ENCODE measurements around the gene IL11. TPM values are rescaled to one million over a fixed set of nuclear protein-coding genes. Genes with fewer than 3 reads are reported as not detected.
A peak's percentile ranks its signal among the peaks of the same experiment; 100 is the strongest.

Gene IL11
- total and polyA plus RNA-seq, 2 of the 13 experiments (the other 11 are each of a cell fraction or from before 2014, with no cell fraction given): 2.5 to 2.9 TPM

DNA sequence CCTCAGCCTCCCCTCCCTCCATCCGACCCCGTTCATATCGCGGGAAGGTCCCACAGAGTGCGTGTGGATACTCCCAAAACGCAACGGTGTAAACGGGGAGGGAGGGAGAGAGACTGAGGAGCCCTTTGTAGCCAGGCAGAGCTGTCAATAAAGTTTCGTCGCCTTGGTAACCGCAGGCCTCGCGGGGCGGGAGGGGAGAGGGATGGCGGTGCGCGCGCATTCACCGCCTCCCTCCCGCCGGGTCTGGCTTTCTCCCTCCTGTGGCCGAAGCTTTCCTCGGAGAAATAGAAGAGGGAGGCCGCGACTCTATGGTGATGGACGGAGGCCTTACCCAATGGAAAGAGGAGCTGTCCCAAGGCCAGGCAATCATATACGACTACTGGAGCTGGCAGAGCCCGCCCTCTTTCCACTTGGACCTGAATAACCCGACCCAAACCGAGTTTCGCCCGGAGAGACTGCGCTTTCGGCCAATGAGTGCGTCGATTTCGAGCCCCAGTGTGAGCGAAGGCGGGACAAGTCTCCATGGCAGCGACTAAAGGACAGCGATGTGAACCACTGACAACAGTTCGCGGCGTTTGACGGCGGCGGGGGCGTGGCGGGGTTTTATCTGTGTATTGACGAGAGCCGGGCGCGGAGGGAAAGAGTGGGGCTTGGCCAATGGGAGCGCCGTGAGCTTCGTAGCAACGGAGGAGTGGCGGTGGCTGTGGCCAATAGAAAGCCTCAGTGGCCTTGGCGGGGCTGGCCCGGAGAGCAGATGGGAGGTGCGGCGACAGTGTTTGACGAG lies 31.0 kb downstream of the IL11 start, which contains the start of gene KMT5C (continued):
- TF ChIP-seq, protein P1, sequence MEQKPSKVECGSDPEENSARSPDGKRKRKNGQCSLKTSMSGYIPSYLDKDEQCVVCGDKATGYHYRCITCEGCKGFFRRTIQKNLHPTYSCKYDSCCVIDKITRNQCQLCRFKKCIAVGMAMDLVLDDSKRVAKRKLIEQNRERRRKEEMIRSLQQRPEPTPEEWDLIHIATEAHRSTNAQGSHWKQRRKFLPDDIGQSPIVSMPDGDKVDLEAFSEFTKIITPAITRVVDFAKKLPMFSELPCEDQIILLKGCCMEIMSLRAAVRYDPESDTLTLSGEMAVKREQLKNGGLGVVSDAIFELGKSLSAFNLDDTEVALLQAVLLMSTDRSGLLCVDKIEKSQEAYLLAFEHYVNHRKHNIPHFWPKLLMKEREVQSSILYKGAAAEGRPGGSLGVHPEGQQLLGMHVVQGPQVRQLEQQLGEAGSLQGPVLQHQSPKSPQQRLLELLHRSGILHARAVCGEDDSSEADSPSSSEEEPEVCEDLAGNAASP (CRISPR knock-in tag; IDR thresholded peaks at IDR 0.05; ENCODE audit: borderline replicate concordance): peak; percentile 47; the same call in 1 of the 2 replicates
- no peak for TF ChIP-seq ZNF143 (CRISPR knock-in tag; IDR thresholded peaks at IDR 0.05)
- TF ChIP-seq ZNF781 (CRISPR knock-in tag; IDR thresholded peaks at IDR 0.05; ENCODE audit: borderline replicate concordance, not compliant biosample characterization): no peak
- no peak for TF ChIP-seq ZNF354B (CRISPR knock-in tag; IDR thresholded peaks at IDR 0.05)
- no peak for TF ChIP-seq ZNF543 (CRISPR knock-in tag; IDR thresholded peaks at IDR 0.05)
- no peak for TF ChIP-seq ZFP36 (IDR thresholded peaks at IDR 0.05; ENCODE audit: borderline replicate concordance, low read depth, low read length, partially characterized antibody)
- TF ChIP-seq ZC3H13 (CRISPR knock-in tag; IDR thresholded peaks at IDR 0.05): no peak
- no peak for TF ChIP-seq STAT5B (CRISPR knock-in tag; IDR thresholded peaks at IDR 0.05)
- TF ChIP-seq ZNF205 (CRISPR knock-in tag; IDR thresholded peaks at IDR 0.05): no peak
- no peak for TF ChIP-seq EED (CRISPR knock-in tag; IDR thresholded peaks at IDR 0.05)
- no peak for TF ChIP-seq JUN (CRISPR knock-in tag; IDR thresholded peaks at IDR 0.05)
- no peak for TF ChIP-seq EZH2 (conservative IDR thresholded peaks at IDR 0.05; ENCODE audit: low read depth, low read length)
- no peak for TF ChIP-seq SRSF1 (optimal IDR thresholded peaks at IDR 0.05; ENCODE audit: low read depth, low read length)
- TF ChIP-seq, protein P2, sequence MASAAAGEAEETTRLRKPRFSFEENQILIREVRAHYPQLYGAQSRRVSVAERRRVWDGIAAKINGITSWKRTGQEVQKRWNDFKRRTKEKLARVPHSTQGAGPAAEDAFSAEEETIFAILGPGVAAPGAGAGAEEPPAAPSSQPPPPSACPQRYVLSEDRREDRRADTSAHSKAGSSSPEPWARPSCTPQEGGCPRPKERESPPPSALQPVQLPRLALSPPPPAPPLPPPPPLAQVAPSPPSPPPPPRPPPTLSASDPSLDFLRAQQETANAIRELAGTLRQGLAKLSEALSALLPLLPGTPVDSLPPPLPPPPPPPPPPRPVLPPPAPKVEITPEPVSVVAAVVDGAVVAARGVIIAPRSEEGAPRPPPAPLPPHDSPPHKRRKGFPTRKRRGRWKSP (CRISPR knock-in tag; IDR thresholded peaks at IDR 0.05): no peak
- TF ChIP-seq SMC3 (IDR thresholded peaks at IDR 0.05; ENCODE audit: low read length): no peak
- TF ChIP-seq ZSCAN31 (CRISPR knock-in tag; IDR thresholded peaks at IDR 0.05; ENCODE audit: low read depth): no peak
- no peak for TF ChIP-seq PAF1 (CRISPR knock-in tag; IDR thresholded peaks at IDR 0.05)
- no peak for TF ChIP-seq EHMT2 (IDR thresholded peaks at IDR 0.05; ENCODE audit: borderline replicate concordance, low read depth, low read length)
- no peak for TF ChIP-seq AGO1 (IDR thresholded peaks at IDR 0.05; ENCODE audit: low read depth, low read length, poor library complexity, severe bottlenecking)
- TF ChIP-seq, protein P3, sequence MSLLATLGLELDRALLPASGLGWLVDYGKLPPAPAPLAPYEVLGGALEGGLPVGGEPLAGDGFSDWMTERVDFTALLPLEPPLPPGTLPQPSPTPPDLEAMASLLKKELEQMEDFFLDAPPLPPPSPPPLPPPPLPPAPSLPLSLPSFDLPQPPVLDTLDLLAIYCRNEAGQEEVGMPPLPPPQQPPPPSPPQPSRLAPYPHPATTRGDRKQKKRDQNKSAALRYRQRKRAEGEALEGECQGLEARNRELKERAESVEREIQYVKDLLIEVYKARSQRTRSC (CRISPR knock-in tag; IDR thresholded peaks at IDR 0.05; ENCODE audit: low read depth): no peak
- no peak for TF ChIP-seq ZMYM3 (CRISPR knock-in tag; IDR thresholded peaks at IDR 0.05)
- TF ChIP-seq, protein P4, sequence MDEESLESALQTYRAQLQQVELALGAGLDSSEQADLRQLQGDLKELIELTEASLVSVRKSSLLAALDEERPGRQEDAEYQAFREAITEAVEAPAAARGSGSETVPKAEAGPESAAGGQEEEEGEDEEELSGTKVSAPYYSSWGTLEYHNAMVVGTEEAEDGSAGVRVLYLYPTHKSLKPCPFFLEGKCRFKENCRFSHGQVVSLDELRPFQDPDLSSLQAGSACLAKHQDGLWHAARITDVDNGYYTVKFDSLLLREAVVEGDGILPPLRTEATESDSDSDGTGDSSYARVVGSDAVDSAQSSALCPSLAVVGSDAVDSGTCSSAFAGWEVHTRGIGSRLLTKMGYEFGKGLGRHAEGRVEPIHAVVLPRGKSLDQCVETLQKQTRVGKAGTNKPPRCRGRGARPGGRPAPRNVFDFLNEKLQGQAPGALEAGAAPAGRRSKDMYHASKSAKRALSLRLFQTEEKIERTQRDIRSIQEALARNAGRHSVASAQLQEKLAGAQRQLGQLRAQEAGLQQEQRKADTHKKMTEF (CRISPR knock-in tag; IDR thresholded peaks at IDR 0.05): peak; percentile 76
- no peak for TF ChIP-seq SALL2 (CRISPR knock-in tag; IDR thresholded peaks at IDR 0.05)
- peak; percentile 10; the same call in 1 of the 2 replicates for TF ChIP-seq GATAD2A (CRISPR knock-in tag; IDR thresholded peaks at IDR 0.05)
- peak; percentile 98 for TF ChIP-seq SP2 (CRISPR knock-in tag; IDR thresholded peaks at IDR 0.05)
- no peak for TF ChIP-seq POLR2AphosphoS2 (IDR thresholded peaks at IDR 0.05; ENCODE audit: low read depth, low read length)
- TF ChIP-seq ZNF749 (CRISPR knock-in tag; IDR thresholded peaks at IDR 0.05; ENCODE audit: borderline replicate concordance): no peak
- TF ChIP-seq ZNF598 (CRISPR knock-in tag; IDR thresholded peaks at IDR 0.05; ENCODE audit: borderline replicate concordance): no peak
